IMR-90 (cell line): ENCODE results near the gene CXCL6. TPM values are rescaled to one million over a fixed set of nuclear protein-coding genes. Genes with fewer than 3 reads are reported as not detected.

Source experiments
- ATAC-seq: fragments of 200-7000 bp; cut with Tn5 transposase; 2 replicates; pipeline ENCODE4 v1.9.1; 2020; ENCODE audit warnings: low read depth, mild to moderate bottlenecking, moderate library complexity
- BruUV-seq: library from RNA; stranded (reverse); fragments of 400-500 nt; replicated peaks from 2 replicates; lab custom pipeline; 2021; lab: Mats Ljungman, UMichigan
- CTCF ChIA-PET: fragments of 300-600 bp; formaldehyde crosslinking; extraction: SDS; loops from one replicate; lab custom pipeline; 2021; ENCODE audit warnings: antibody characterized with exemption; lab: Yijun Ruan, JAX
- POLR2A ChIA-PET: fragments of 300-600 bp; sonication (Branson Sonifier 250); formaldehyde crosslinking; loops from one replicate; lab custom pipeline; 2022; ENCODE audit warnings: antibody characterized with exemption; ENCODE audit not compliant: unreplicated experiment; lab: Charles Lee
- DNase-seq: peaks from one replicate; pipeline ENCODE4 v3.0.0; 2013
- H2AFZ ChIP-seq: replicated peaks from 2 replicates; pipeline ENCODE3; 2013; ENCODE audit warnings: low read length, mild to moderate bottlenecking; ENCODE audit not compliant: poor library complexity
- H2AK5ac ChIP-seq: 2 replicates; pipeline ENCODE4 v1.6.1; 2013; ENCODE audit warnings: low read depth, low read length, inconsistent platforms
- H2AK9ac ChIP-seq: replicated peaks from 2 replicates; pipeline ENCODE3; 2013; ENCODE audit warnings: mild to moderate bottlenecking, low read depth, low read length, moderate library complexity; ENCODE audit not compliant: poor library complexity
- H2BK120ac ChIP-seq: 2 replicates; pipeline ENCODE4 v1.6.1; 2013; ENCODE audit warnings: low read depth, low read length, inconsistent platforms
- H2BK15ac ChIP-seq: 3 replicates; pipeline ENCODE4 v1.6.1; 2013; ENCODE audit warnings: low read depth, low read length, inconsistent platforms
- H2BK20ac ChIP-seq: 2 replicates; pipeline ENCODE4 v1.6.1; 2013; ENCODE audit warnings: low read depth, mild to moderate bottlenecking, inconsistent platforms, low read length, moderate library complexity
- H2BK5ac ChIP-seq: 2 replicates; pipeline ENCODE4 v1.6.1; 2013; ENCODE audit warnings: mild to moderate bottlenecking, low read depth, low read length, inconsistent platforms; ENCODE audit not compliant: poor library complexity, severe bottlenecking
- H3K14ac ChIP-seq: replicated peaks from 2 replicates; pipeline ENCODE4 v1.6.1; 2013; ENCODE audit warnings: low read depth, low read length, inconsistent platforms
- H3K18ac ChIP-seq: 2 replicates; pipeline ENCODE4 v1.6.1; 2013; ENCODE audit warnings: low read depth, low read length, control low read depth
- H3K23ac ChIP-seq: 2 replicates; pipeline ENCODE4 v1.6.1; 2013; ENCODE audit warnings: low read depth, low read length, inconsistent platforms
- H3K27ac ChIP-seq: 2 replicates; pipeline ENCODE4 v1.5.1; 2013; ENCODE audit warnings: mild to moderate bottlenecking, control low read depth, low read length; ENCODE audit not compliant: insufficient read depth
- H3K27me3 ChIP-seq: 2 replicates; pipeline ENCODE4 v1.6.1; 2013; ENCODE audit warnings: low read length; ENCODE audit not compliant: control insufficient read depth, insufficient read depth
- H3K36me3 ChIP-seq: 2 replicates; pipeline ENCODE4 v1.6.1; 2013; ENCODE audit warnings: low read length, mixed read lengths; ENCODE audit not compliant: control insufficient read depth, insufficient read depth
- H3K4ac ChIP-seq: 2 replicates; pipeline ENCODE4 v1.6.1; 2013; ENCODE audit warnings: low read depth, low read length, inconsistent platforms
- H3K4me1 ChIP-seq: 2 replicates; pipeline ENCODE4 v1.6.1; 2013; ENCODE audit warnings: low read length, mixed read lengths; ENCODE audit not compliant: control insufficient read depth, insufficient read depth
- H3K4me2 ChIP-seq: 2 replicates; pipeline ENCODE4 v1.6.1; 2013; ENCODE audit warnings: low read depth, mild to moderate bottlenecking, control low read depth, low read length, moderate library complexity
- H3K4me3 ChIP-seq: 2 replicates; pipeline ENCODE4 v1.5.1; 2013; ENCODE audit warnings: low read depth, mild to moderate bottlenecking, control low read depth, low read length, moderate library complexity; ENCODE audit not compliant: insufficient read depth
- H3K56ac ChIP-seq: 2 replicates; pipeline ENCODE4 v1.6.1; 2013; ENCODE audit warnings: low read length, inconsistent platforms; ENCODE audit not compliant: insufficient read depth; ENCODE audit errors: extremely low read depth
- H3K79me1 ChIP-seq, 2 experiments: 2 replicates each; pipeline ENCODE4 v1.6.1; 2013; ENCODE audit warnings: low read length in 2 of 2, inconsistent platforms in 1 of 2, low read depth in 1 of 2
- H3K9ac ChIP-seq: 2 replicates; pipeline ENCODE4 v1.6.1; 2013; ENCODE audit warnings: low read depth, low read length, control low read depth
- H3K9me1 ChIP-seq: 2 replicates; pipeline ENCODE4 v1.6.1; 2013; ENCODE audit warnings: low read length, inconsistent platforms; ENCODE audit not compliant: insufficient read depth
- H3K9me3 ChIP-seq: 2 replicates; pipeline ENCODE4 v1.6.1; 2013; ENCODE audit warnings: low read length; ENCODE audit not compliant: control insufficient read depth, insufficient read depth
- H4K20me1 ChIP-seq: 2 replicates; pipeline ENCODE4 v1.6.1; 2013; ENCODE audit warnings: low read length, inconsistent platforms; ENCODE audit not compliant: insufficient read depth
- H4K5ac ChIP-seq: 2 replicates; pipeline ENCODE4 v1.6.1; 2013; ENCODE audit warnings: mild to moderate bottlenecking, low read depth, low read length, control low read depth
- H4K8ac ChIP-seq, 2 experiments: 2 replicates each; pipeline ENCODE4 v1.6.1; 2013; ENCODE audit warnings: low read depth in 2 of 2, low read length in 2 of 2, control low read depth in 1 of 2, inconsistent platforms in 1 of 2
- H4K91ac ChIP-seq: 2 replicates; pipeline ENCODE4 v1.6.1; 2013; ENCODE audit warnings: low read depth, low read length, inconsistent platforms; ENCODE audit not compliant: insufficient read depth
- BHLHE40 ChIP-seq: fragments of 150-350 bp; IDR thresholded peaks from 2 replicates; pipeline ENCODE4 v1.6.1; 2016; ENCODE audit warnings: mild to moderate bottlenecking, low read depth, low read length
- CEBPB ChIP-seq: IDR thresholded peaks from 2 replicates; pipeline ENCODE4 v1.6.1; 2012; ENCODE audit warnings: low read depth, low read length, improper control_type of control experiment
- CHD1 ChIP-seq: IDR thresholded peaks from 2 replicates; pipeline ENCODE4 v1.6.1; 2012; ENCODE audit warnings: low read depth, low read length, improper control_type of control experiment
- CTCF ChIP-seq: conservative IDR thresholded peaks from 2 replicates; pipeline ENCODE4 v1.5.1; 2012; ENCODE audit warnings: mild to moderate bottlenecking, low read depth, low read length, improper control_type of control experiment
- FOS ChIP-seq: fragments of 150-350 bp; IDR thresholded peaks from 2 replicates; pipeline ENCODE4 v1.6.1; 2016; ENCODE audit warnings: low read depth, low read length
- MAZ ChIP-seq: IDR thresholded peaks from 2 replicates; pipeline ENCODE4 v1.6.1; 2012; ENCODE audit warnings: low read depth, mild to moderate bottlenecking, low read length, improper control_type of control experiment, moderate library complexity, borderline replicate concordance
- MXI1 ChIP-seq: IDR thresholded peaks from 2 replicates; pipeline ENCODE4 v1.6.1; 2012; ENCODE audit warnings: low read depth, mild to moderate bottlenecking, low read length, moderate library complexity, borderline replicate concordance
- NFE2L2 ChIP-seq: fragments of 150-350 bp; IDR thresholded peaks from 2 replicates; pipeline ENCODE4 v1.6.1; 2016; ENCODE audit warnings: low read depth, mild to moderate bottlenecking, low read length
- POLR2A ChIP-seq: IDR thresholded peaks from 2 replicates; pipeline ENCODE4 v1.6.1; 2012; ENCODE audit warnings: mild to moderate bottlenecking, low read depth, low read length
- RAD21 ChIP-seq: IDR thresholded peaks from 2 replicates; pipeline ENCODE4 v1.6.1; 2012; ENCODE audit warnings: low read length, improper control_type of control experiment
- RCOR1 ChIP-seq: IDR thresholded peaks from 2 replicates; pipeline ENCODE4 v1.6.1; 2012; ENCODE audit warnings: mild to moderate bottlenecking, low read length, improper control_type of control experiment; ENCODE audit not compliant: insufficient replicate concordance
- RFX5 ChIP-seq: IDR thresholded peaks from 2 replicates; pipeline ENCODE4 v1.8.0; 2012; ENCODE audit warnings: low read depth, mild to moderate bottlenecking, low read length, moderate library complexity
- SMC3 ChIP-seq: fragments of 150-350 bp; IDR thresholded peaks from 2 replicates; pipeline ENCODE4 v1.6.1; 2016; ENCODE audit warnings: low read depth, mild to moderate bottlenecking, antibody characterized with exemption, low read length, moderate library complexity
- USF2 ChIP-seq: fragments of 150-350 bp; IDR thresholded peaks from 2 replicates; pipeline ENCODE4 v1.6.1; 2017; ENCODE audit warnings: mild to moderate bottlenecking, antibody characterized with exemption, low read length, low read depth
- WGBS, 2 experiments: methylation state at CpG; one replicate each; pipeline versions ENCODE4 v1.1.5 to v1.1.7; 2013; ENCODE audit warnings: missing lambda C conversion rate in 2 of 2; ENCODE audit not compliant: insufficient read length in 1 of 2; ENCODE audit errors: extremely low coverage in 2 of 2; 5-methylcytosine and 5-hydroxymethylcytosine counted together
- dilution Hi-C: fragments of 300-500 bp; cut with HindIII; formaldehyde crosslinking; loops from one replicate; pipeline ENCODE4 v1.14.3; 2018; ENCODE audit warnings: low sequenced_read_pairs; ENCODE audit not compliant: unreplicated experiment
- in situ Hi-C: fragments of 300-500 bp; cut with MboI; formaldehyde crosslinking; loops from 3 replicates; pipeline ENCODE4 v1.14.3; 2019; ENCODE audit warnings: low sequenced_read_pairs, inconsistent platforms, mixed read lengths
- intact Hi-C: fragments of 100-400 bp; cut with micrococcal nuclease; formaldehyde crosslinking; loops from 2 replicates; pipeline ENCODE4 v1.10.0; 2022
- polyA plus RNA-seq, 3 experiments: library from polyadenylated mRNA; depleted of rRNA; stranded (reverse); fragments of >200 nt; gene quantifications; 2 replicates each; pipeline ENCODE4 v1.2.3, GENCODE V29; 2012; ENCODE audit warnings: low replicate concordance in 1 of 3
- total RNA-seq: library from RNA; depleted of rRNA; stranded (reverse); fragments of >200 nt; gene quantifications from 2 replicates; pipeline ENCODE4 v1.2.3, GENCODE V29; 2012
- TF ChIP-seq, protein P1 (sequence below): fragments of 150-350 bp; IDR thresholded peaks from 2 replicates; pipeline ENCODE4 v1.6.1; 2016; ENCODE audit warnings: low read depth, mild to moderate bottlenecking, low read length, moderate library complexity, borderline replicate concordance

Gene CXCL6
- total and polyA plus RNA-seq, 2 of the 4 experiments (the other 2 are of a cell fraction): not detected

DNA sequence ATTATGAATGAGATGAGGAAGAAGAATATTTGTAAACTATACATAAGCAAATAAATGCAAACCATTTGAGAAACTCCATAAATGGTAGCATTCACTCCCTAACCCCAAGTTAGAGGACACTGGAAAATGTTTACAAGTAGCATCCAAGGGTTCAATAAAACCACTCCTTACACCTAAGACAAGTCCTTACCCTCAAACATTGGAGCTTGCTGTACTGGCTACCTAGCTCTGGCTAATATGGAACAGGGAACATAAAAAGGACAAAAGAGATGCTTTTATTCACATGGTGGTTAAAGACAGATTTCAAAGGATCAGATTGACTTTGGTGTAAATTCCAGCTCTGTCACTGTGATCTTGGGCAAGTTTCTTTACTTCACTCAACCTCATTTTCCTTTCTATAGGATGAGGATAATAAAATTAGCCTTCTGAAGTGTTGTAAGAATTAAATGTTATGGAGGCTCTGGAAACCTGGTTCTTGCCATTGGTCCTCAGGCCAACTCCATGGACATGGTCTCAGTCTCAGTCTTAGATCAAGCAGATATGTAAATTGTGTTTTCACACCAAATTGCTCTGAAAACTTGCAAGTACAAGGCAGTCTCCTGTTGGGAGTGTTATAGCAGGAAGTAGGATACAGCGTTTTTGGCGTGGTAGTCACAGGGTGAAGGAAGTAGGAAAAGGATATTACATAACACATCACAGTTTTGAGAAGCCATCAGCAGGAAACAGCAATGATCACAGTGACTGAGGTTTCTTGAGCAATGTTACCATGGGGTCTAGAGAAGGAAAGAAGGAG lies 36.0 kb downstream of the CXCL6 start:
- Histone ChIP-seq H3K23ac (no peak overlapping the region), H3K9ac (no peak overlapping the region), H3K79me1 (no peaks in the 10 kb centered on the region), H4K20me1 (no peaks in the 10 kb centered on the region), H2BK20ac (no peak overlapping the region), H3K9me3 (no peaks in the 10 kb centered on the region; the same call in 1 of the 2 replicates), H3K36me3 (no peaks in the 10 kb centered on the region), H4K91ac (no peak overlapping the region; the same call in 1 of the 2 replicates), H2AFZ (no peak overlapping the region), H3K4me3 (no peak overlapping the region), H3K4me1 (peaks cover 3% of the 10 kb centered on the region; the same call in 1 of the 2 replicates), H3K27me3 (peaks cover 49% of the 10 kb centered on the region), H3K4me2 (no peak overlapping the region), H2AK9ac (no peak overlapping the region), H2BK15ac (no peak overlapping the region; the same call in 2 of the 3 replicates), H3K9me1 (no peaks in the 10 kb centered on the region), H3K4ac (no peak overlapping the region), H2AK5ac (no peak overlapping the region), H3K14ac (no peak overlapping the region), H3K27ac (no peak overlapping the region), H3K18ac (no peak overlapping the region), H2BK5ac (no peak overlapping the region), H4K5ac (no peak overlapping the region), H2BK120ac (no peak overlapping the region), H3K56ac (no peak overlapping the region), H4K8ac (no peak overlapping the region)
- no peak for ATAC-seq
- DNase-seq: no peak
- intact Hi-C loops (no loop called here), dilution Hi-C loops (no loop called here), in situ Hi-C loops (no loop called here)
- BruUV-seq: no TSS peak
- ChIA-PET CTCF (no interaction called here), POLR2A (no interaction called here)
- WGBS, 2 experiments: no CpG with 5 or more reads among the region's 2 CpGs
- TF ChIP-seq MAZ (no peak), FOS (no peak), RCOR1 (no peak), USF2 (no peak), SMC3 (no peak), CEBPB (no peak), CTCF (no peak), NFE2L2 (no peak), RFX5 (no peak), MXI1 (no peak), RAD21 (no peak), BHLHE40 (no peak), POLR2A (no peak), CHD1 (no peak)
- TF ChIP-seq, protein P1, sequence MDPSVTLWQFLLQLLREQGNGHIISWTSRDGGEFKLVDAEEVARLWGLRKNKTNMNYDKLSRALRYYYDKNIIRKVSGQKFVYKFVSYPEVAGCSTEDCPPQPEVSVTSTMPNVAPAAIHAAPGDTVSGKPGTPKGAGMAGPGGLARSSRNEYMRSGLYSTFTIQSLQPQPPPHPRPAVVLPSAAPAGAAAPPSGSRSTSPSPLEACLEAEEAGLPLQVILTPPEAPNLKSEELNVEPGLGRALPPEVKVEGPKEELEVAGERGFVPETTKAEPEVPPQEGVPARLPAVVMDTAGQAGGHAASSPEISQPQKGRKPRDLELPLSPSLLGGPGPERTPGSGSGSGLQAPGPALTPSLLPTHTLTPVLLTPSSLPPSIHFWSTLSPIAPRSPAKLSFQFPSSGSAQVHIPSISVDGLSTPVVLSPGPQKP: no peak
